GM19240 (cell line): ENCODE measurements around the gene YBEY.
"Not testable (repeated sequence)": the region's sequence is repeated elsewhere in the genome, so short reads cannot be mapped to it uniquely, and the experiment has no call there.

ENCODE experiments used
- DNase-seq: peaks from one replicate; pipeline ENCODE4 v3.0.0; 2011; ENCODE audit warnings: low spot score; ENCODE audit not compliant: insufficient read length

The YBEY gene, protein sequence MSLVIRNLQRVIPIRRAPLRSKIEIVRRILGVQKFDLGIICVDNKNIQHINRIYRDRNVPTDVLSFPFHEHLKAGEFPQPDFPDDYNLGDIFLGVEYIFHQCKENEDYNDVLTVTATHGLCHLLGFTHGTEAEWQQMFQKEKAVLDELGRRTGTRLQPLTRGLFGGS

DNA sequence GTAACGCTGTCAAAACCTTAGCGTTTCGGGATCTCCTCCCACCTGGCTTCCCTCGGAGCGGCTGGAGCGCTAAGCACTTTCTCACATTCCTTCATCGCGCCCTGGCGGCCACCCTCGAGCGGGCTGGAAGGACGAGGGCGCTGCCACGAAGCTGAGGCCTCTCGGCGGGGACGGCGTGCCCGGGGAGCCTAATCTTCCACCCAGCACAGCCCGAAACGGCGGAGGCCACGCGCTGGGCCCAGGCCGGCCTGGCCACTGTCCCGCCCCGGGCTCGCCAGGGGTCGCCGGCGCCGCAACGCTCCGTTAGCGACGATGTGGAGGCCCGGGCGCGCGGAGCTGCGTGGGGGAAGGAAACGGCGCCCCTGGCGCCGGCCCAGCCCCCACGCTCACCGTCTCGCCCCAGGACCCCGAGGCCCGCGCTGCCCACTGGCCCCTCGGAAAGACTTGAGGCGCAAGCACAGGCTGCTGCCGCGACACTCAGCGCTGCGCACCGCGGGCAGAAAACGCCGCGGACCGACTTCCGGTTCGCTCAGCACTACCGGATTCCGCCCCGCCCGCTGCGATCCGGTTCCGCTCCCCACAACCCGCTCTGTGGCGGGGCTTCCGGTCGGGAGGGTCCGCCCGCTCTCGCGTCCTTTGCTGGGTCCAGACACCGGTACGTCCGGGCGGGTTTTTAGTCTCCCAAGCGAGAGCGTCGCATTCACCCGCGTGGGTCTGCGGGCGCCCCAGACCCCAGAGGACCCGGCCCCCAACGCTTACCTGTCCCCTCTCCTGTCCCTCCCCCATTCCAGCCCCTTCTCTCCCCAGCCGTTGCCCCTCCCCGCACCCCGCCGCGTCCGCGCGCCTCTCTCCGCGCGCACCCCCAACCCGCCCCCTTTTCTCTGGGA is at the start of gene YBEY:
TSS of gene YBEY (plus strand) at position 582 of the 887 bp plus-strand sequence. CDS start 572 bp downstream, outside the sequence.
- DNase-seq: peak; percentile 91

DNA sequence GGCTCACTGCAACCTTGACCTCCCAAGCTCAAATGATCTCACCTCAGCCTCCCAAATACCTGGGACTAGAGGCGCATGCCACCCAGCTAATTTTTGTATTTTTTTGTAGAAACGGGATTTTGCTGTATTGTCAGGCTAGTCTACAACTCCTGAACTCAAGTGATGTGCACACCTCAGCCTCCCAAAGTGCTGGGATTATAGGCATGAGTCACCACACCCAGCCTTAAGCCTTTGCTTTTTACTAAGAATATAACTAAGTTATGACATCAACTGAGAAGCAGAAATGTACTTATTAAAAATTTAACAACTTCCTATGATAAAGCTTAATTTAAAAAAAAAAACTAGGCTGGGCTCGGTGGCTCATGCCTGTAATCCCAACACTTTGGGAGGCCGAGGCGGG is 48.7 kb upstream of the YBEY start:
- no peak for DNase-seq

DNA sequence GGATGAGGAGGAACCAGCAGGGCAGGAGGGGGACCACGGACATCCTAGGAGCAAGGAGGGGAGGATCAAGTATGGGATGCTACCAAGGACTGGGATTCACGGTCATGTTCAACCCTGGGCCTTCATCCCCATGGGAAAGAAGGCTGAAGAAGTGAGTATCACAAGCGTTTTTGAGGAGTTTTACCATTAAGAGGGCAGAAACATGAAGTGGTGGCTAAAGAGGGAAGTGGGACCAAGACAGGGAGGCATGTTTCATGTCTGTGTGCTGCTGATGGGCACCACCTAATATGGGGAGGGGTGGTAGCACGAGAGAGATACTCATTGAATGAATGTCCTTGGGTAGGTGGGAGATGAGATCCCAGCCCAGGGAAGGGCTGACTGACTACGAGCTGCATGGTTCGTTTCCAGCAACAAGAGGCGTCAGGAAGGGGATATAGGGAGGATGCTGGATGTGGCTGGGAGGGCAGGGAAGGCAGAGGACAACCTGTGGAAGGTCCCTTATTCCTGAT is 46.3 kb upstream of the YBEY start:
- no peak for DNase-seq

DNA sequence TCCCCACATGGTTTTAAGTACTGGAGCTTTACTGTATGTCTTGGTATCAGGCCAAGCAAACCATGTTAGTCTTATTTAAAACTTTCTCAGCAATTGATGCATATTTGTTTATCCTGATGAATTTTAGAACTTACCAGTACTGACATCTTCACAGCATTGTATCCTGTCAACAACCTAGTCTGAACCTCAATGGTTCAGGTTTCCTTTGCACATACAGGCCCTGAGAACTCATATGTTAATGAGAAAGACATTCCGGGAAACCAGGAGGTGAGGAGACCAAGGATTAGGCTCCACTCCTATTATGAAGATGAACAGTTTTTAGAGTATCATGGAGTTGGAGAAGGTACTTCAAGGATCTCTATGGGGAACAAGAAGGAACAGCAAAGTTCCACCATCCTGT is 44.6 kb upstream of the YBEY start:
- not testable (repeated sequence) for DNase-seq

DNA sequence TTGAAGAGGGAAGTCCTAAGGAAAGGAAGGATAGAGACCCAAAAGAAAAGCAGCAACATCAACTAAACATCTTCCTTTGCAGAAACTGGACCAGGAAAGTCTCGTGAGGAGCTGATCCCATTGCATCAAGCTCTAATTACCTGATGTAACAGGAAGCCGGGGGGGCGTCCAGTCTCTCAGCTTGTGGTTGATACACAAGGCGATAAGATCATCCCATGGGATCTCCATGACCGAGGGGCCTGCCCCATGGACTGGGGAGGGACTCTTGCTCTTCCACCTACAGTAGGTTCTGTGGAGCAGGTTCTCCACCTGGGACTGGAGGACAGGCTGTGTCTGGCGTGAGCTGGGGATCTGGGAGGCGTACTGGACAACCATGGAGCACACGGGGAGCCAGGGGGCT is 42.8 kb upstream of the YBEY start:
- no peak for DNase-seq

DNA sequence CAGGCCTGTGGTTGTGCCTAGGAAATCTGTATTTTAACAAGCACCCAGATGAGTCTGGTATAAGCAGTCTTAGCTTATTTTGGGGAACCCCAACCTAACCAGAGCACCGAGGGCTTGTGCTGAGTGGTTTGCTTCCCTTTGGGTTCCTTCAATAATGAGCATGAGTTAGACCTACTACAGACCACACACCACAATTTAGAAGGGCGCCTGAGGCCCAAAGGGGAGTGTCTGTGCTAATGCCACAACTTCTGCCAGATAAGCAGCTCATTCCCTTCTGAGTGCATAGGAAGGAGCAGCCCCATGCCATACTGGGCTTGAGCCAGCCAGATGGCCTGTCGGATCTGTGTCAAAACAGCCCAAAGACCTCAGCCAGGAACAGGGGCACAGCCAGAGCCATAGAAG is 42.2 kb upstream of the YBEY start:
- no peak for DNase-seq

DNA sequence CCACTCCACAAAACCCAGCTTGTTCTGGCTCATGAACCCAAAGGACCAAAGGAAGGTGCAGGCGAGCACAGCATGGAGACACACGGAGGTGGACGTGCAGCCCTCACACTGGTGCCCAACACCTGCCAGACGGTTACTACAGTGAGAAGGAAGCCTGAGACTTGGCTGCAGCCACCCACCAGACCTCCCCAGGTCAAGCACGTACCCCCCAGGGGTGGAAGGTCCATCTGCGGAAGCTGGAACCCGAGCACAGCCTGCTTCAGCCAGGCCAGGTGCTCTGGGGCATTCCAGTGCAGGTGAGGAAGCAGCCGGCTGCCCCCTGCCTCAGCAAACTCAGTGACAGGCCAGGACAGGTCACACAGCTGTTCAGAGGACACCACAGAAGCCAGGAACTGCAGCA is 41.5 kb upstream of the YBEY start:
- DNase-seq: no peak

DNA sequence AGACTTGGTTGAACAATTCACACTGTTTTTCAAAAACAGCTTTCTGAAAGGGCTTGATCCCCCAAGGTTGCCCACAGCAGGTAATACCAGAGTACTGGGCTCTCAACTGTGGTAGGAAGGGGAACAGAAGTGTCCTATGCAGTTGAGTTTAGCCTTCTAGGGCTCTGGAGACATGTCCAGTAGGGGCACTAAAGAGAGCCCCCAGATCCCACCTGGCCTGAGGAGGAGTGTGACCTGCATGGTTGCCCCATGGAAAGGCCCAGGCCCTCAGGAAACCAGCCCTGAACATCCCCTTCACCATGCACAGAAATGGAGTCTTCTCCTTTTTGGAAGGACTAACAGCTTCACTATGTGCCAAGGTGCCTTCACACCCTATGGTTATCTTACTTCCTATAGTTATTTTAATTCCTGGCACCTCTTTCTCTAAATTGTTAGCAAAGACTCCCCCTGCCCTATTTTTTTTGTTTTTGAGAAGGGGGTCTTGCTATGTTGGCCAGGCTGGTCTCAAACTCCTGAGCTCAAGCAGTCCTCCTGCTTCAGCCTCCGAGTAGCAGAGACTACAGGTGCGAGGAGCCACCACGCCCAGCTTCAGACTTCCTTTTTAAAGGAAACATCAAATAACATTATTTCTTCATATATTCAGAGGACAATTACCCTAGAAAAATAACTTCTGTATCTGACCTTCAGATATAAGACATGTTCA is 40.8 kb upstream of the YBEY start:
- DNase-seq: no peak

DNA sequence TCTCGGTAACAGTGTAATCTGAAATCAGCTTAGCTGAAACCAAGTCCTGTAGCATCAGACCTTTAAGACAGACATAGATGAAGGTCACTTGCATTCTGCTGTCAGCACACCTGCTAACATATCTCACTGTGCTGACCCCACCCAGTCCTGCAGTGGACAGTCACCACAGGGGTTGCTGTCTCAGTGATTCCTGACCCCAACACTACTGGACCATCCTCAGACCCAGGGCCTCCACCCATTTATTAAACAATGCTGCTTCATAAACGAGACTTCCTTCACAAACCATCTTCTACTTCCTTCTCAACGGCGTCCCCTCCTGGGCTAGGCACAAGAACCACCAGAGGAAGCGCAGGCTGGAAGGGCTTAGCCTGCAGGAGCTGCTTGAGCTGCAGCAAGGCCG is 39.8 kb upstream of the YBEY start:
- DNase-seq: no peak

DNA sequence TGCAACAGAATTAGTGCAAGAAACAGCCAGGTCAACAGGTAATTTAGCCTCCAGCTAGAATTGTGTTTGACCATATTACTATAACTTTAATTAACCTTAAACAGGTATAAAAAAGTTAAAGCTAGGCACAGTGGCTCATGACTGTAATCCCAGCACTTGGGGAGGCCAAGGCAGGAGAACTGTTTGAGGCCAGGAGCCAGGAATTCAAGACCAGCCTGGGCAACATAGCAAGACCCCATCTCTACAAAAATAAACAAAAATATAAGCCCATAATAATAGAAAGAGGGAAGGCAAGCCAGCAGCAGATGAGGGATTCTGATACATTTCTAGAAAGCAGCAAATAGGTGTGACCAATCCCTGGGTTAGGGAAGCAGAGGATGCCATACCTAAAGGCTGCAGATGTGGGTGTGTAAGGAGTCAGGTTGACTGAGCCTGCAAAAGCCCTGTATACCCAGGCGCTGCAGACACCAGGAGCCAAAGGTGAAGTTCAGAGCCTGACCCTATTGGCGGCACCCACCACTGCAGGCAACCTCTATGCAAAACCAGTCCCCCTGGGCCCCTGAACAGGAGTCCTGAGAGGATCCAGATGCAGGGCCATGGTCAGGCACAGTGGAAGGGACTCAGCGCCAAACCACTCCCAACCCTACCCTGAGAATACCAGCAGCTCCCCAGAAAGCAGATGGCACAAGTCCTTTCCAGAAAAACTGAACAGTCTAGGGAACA is 38.3 kb upstream of the YBEY start:
- DNase-seq: no peak

DNA sequence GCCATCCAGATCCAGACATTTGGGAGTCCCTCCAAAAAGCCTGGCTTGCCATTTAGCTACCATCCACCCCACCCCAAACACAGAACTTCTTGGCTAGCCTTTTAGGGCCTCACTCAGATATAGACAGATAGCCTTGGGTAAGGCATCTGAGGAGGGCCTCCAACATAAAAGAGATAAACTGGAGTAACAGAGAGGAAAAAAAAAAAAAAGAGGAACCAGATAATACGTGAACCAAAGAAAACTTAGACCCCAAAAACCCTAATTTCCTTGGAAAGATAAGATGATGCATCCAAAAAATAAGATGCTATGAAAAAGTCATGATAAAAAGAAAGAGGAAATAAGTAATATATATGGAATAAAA is 37.7 kb upstream of the YBEY start:
- no peak for DNase-seq

DNA sequence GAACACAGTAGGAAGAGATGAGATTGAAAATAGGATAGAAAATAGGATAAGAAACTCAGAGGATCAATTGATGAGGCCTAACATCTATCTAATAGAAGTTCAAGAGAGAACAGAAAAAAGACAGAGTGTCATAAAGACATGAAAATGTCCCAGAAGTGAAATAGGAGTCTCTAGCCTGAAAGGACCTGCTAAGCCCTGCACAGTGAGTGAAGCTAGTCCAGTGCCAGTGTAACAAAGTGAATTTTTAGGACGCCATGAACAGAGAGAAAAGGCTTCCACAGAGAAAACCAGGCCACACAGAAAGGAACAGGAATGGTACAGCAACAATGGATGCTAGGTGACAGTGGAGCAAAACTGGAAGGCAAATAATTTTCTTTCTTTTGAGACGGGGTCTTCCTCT is 37.3 kb upstream of the YBEY start:
- DNase-seq: no peak

DNA sequence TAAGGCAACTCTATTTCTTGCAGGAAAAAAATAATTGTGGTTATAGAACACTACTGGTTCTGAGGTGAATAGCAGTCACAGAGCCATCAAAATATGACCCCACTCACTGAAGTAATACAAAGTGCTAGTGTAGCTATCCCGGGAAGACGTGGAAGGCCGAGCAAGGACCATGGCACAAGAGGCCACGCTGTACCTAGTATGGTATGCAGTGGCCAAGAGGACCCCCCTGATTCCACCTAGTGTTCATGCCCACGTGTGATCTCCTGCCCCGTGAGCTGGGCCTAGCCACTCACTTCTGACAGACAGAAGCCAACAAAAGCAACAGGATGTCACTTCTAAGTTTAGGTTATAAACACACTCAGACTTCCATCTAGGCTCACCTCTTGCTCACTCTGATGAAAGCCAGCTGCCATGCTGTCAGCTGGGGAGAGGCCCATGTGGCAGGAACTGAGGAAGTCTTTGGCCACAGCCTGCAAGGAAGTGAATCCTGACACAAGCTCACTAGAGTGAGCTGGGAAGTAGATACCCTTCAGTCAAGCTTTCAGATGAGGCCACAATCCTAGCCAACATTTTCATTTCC is 35.9 kb upstream of the YBEY start:
- DNase-seq: no peak

DNA sequence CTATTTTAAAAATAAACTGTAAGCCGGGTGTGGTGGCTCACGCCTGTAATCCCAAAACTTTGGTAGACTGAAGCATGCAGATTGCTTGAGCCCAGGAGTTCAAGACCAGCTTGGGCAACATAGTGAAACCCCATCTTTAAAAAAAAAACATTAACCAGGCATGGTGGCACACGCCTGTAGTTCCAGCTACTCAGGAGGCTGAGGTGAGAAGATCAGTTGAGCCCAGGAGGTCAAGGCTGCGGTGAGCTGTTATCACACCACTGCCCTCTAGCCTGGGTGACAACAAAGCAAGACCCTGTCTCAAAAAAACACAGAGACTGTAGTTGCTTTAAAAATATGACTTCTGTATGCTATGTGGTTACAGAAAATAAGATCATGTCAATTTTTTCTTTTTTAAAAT is 33.3 kb upstream of the YBEY start:
- no peak for DNase-seq

DNA sequence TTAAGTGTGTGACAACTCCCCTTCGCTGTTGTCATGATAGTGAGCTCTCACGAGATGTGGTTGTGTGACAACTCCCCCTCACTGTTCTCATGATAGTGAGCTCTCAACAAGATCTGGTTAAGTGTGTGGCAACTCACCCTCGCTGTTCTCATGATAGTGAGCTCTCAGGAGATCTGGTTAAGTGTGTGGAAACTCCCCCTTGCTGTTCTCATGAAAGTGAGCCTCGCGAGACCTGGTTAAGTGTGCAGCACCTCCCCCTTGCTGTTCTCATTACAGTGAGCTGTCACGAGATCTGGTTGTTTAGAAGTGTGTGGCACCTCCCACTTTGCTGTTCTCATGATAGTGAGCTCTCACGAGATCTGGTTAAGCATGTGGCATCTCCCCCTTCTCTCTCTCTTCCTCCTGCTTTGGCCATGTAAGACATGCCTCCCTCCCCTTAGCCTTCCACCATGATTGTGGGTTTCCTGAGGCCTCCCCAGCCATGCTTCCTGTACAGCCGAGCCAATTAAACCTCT is 32.5 kb upstream of the YBEY start:
- DNase-seq: no peak

DNA sequence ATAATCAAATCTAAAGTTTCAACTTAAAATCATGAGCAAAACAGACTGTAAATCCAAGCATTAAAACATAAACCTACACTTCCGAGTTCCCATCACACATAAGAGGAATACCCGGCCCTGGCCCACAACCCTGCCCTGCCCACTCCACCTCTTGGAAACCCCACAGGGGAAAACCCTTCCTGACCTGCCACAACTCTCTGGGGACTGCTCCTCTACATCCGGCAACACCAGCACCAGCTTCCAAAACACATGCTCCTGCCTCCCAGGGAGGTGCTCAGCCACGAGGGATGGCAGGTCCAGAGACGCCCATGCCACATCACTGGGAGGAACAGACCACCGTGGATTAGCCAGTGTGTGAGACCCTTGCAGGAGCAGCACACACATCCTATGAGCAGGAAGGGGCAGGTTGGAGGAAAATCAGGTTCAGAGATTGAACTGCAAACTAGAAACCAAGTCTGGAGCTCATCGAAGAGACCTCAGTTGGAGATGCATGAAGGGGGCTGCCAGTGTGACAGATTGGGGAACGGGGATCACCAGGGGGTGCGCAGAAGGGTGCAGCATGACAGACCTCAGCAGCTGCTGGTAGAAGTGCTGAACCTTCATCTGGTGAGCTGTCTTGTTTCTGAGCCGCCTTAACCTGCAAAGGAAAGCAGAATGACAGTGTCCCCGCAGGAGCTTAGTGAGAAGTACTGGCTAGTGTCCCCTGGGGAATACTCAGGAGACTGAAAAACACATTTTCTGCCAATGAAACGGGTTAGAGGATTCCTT is 31.8 kb upstream of the YBEY start:
- DNase-seq: peak; percentile 43

DNA sequence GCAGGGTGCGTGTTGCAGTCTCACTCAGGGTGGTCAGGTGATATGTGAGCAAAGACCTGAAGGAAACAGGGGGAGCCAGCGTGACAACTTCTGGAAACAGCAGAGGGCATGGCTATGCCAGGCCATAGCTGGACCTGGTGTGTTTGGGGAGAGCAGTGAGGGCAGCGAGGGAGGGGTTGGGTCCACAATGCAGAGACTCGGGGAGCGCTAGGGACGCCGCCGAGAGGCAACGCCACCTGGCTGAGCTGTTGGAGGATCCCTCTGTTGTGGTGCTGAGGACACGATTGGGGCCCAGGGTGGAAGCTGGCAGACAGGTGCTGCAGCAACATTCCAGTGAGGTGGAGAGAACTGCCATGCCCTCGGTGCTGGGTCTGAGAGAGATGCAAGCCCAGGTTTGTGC is 31.0 kb upstream of the YBEY start:
- DNase-seq: no peak

DNA sequence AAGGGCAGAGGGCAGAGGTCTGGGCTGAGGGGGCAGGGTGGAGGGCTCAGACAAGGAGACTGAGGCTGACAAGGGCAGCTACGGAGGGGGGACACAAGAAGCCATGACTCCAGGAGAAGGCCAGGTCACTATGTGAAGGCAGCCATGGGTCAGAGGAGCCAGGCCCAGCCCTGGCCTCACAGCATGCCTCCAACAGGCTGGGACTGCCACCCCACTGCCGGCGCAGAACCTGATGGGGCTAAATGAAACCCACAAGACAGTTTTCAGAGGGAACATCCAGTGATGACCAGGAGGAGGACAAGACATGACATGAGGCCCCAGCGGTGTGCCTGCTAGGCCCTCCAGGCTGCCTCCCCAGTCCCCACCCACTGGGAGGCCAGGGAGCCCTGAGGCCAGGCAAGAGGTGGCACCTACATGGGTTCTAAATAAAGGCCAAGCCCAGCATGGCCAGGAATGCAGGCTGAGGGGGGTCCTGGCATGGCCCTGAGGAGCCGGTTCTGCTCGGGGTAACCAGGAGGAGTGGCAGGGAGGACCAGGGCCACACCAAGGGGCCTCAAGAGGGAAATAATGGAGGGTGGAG is 30.3 kb upstream of the YBEY start:
- no peak for DNase-seq

DNA sequence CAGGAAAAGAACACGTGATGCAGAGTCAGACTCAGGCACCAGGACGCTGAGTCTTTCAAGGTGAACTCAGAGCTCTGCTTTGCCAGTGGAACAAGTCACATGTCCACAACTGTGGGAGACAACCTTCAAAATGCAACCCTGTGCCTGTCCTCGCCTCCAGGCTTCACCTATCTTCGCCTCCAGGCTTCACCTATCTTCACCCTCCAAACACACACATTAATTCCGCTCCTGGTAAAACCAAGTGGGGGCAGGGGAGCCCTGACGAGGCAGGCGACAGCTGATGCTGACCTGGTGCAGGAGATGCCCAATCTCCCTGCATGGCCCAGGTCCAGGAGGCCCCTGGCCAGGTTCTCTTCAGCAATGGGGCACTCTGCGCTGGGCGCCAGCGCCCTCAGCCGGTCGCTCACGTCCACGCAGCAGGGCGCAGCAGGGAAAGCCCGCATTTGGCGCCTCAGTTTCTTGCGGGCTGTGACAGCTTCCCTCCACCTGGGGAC is 29.6 kb upstream of the YBEY start:
- DNase-seq: no peak
